ENCODE results near the gene P2RX2. TPM values are rescaled to one million over a fixed set of nuclear protein-coding genes. Genes with fewer than 3 reads are reported as not detected.
A peak's percentile ranks its signal among the peaks of the same experiment; 100 is the strongest.

P2RX2 gene
- total and polyA plus RNA-seq, 2 of the 4 experiments (the other 2 are of a cell fraction) = not detected

GRCh38 chr12:132662901-132663755 is 44.6 kb downstream of the P2RX2 start (continued):
- no peak for TF ChIP-seq MXI1 (IDR thresholded peaks at IDR 0.05; ENCODE audit: borderline replicate concordance, low read depth, low read length)

- intact Hi-C loops (cut with micrococcal nuclease) = no loop called here
- no peak overlapping the region for H3K4me2 ChIP-seq (ENCODE audit: low read depth, low read length)
- no peak for TF ChIP-seq FOS (IDR thresholded peaks at IDR 0.05; ENCODE audit: low read depth, low read length)
- TF ChIP-seq POLR2A (IDR thresholded peaks at IDR 0.05; ENCODE audit: low read depth, low read length) = no peak
- TF ChIP-seq CHD1 (IDR thresholded peaks at IDR 0.05; ENCODE audit: low read depth, low read length) = no peak
- TF ChIP-seq USF2 (IDR thresholded peaks at IDR 0.05; ENCODE audit: low read depth, low read length) = no peak
- TF ChIP-seq CEBPB (IDR thresholded peaks at IDR 0.05; ENCODE audit: low read depth, low read length) = no peak
- no peak for TF ChIP-seq RCOR1 (IDR thresholded peaks at IDR 0.05; ENCODE audit: insufficient replicate concordance, low read length)
- no peak for TF ChIP-seq RAD21 (IDR thresholded peaks at IDR 0.05; ENCODE audit: low read length)
- no peak for TF ChIP-seq ELK1 (IDR thresholded peaks at IDR 0.05; ENCODE audit: borderline replicate concordance, low read depth, low read length)
- TF ChIP-seq CTCF (conservative IDR thresholded peaks at IDR 0.05; ENCODE audit: low read depth, low read length) = no peak
These were observed 45.9 kb downstream of the P2RX2 start for GRCh38 chr12:132664206-132665148.

More at GRCh38 chr12:132664206-132665148, 45.9 kb downstream of the P2RX2 start:
- ATAC-seq (ENCODE audit: low read depth) (no peak), DNase-seq (no peak)
- no peak overlapping the region for H2BK5ac ChIP-seq (ENCODE audit: low read depth, low read length, poor library complexity, severe bottlenecking)
- H4K20me1 ChIP-seq (ENCODE audit: insufficient read depth, low read length) = no peaks in the 10 kb centered on the region; the same call in 1 of the 2 replicates
- H2BK120ac ChIP-seq (ENCODE audit: low read depth, low read length) = no peak overlapping the region
- H2AK9ac ChIP-seq (replicated peaks; ENCODE audit: low read depth, low read length, poor library complexity) = peak overlapping the region; percentile 37
- H3K56ac ChIP-seq (ENCODE audit: extremely low read depth, insufficient read depth, low read length) = no peak overlapping the region
- no peak overlapping the region for H3K4ac ChIP-seq (ENCODE audit: low read depth, low read length)
- no peak overlapping the region for H3K27ac ChIP-seq (ENCODE audit: insufficient read depth, low read length)
- H4K5ac ChIP-seq (ENCODE audit: low read depth, low read length) = no peak overlapping the region
- H4K91ac ChIP-seq (ENCODE audit: insufficient read depth, low read depth, low read length) = no peak overlapping the region
- H3K27me3 ChIP-seq (ENCODE audit: control insufficient read depth, insufficient read depth, low read length) = no peaks in the 10 kb centered on the region
- H2AK5ac ChIP-seq (ENCODE audit: low read depth, low read length) = no peak overlapping the region
- dilution Hi-C loops (cut with HindIII; ENCODE audit: low sequenced_read_pairs, unreplicated experiment) (no loop called here), in situ Hi-C loops (cut with MboI; ENCODE audit: low sequenced_read_pairs) (no loop called here)
- CTCF ChIA-PET = no interaction called here
- H2BK15ac ChIP-seq (ENCODE audit: low read depth, low read length) = no peak overlapping the region
- no peak overlapping the region for H2BK20ac ChIP-seq (ENCODE audit: low read depth, low read length)
- H3K9ac ChIP-seq (ENCODE audit: low read depth, low read length) = no peak overlapping the region
- no peaks in the 10 kb centered on the region for H3K9me1 ChIP-seq (ENCODE audit: insufficient read depth, low read length)
- WGBS, 2 experiments (ENCODE audit: extremely low coverage in 2 of 2, insufficient read length in 1 of 2) = 86% methylated on average over 9 of the region's 21 CpGs; no CpG with 5 or more reads in 1 of the 2 experiments
- no peaks in the 10 kb centered on the region for H3K9me3 ChIP-seq (ENCODE audit: control insufficient read depth, insufficient read depth, low read length)
- H3K79me1 ChIP-seq (ENCODE audit: low read depth in 1 of 2, low read length in 2 of 2) = no peaks in the 10 kb centered on the region
- H2AFZ ChIP-seq (replicated peaks; ENCODE audit: low read length, poor library complexity) = no peak overlapping the region
- no peak overlapping the region; the same call in 1 of the 2 replicates for H3K14ac ChIP-seq (replicated peaks; ENCODE audit: low read depth, low read length)
- no peak overlapping the region for H3K18ac ChIP-seq (ENCODE audit: low read depth, low read length)
- no peak overlapping the region for H3K4me3 ChIP-seq (ENCODE audit: insufficient read depth, low read depth, low read length)
- H3K23ac ChIP-seq (ENCODE audit: low read depth, low read length) = no peak overlapping the region
- no TSS peak for BruUV-seq (replicated peaks)
- no peak overlapping the region for H4K8ac ChIP-seq (ENCODE audit: low read depth in 2 of 2, low read length in 2 of 2)
- no peaks in the 10 kb centered on the region for H3K4me1 ChIP-seq (ENCODE audit: control insufficient read depth, insufficient read depth, low read length)
- peaks cover 58% of the 10 kb centered on the region for H3K36me3 ChIP-seq (ENCODE audit: control insufficient read depth, insufficient read depth, low read length)
- POLR2A ChIA-PET (ENCODE audit: unreplicated experiment) = no interaction called here

All from IMR-90 (cell line).